DMS79 treated with DMSO at 0.1 percent for 48 hours (cell line): ENCODE results near the gene MROH9.
A peak's percentile ranks its signal among the peaks of the same experiment; 100 is the strongest.
"Not testable (repeated sequence)": the region's sequence is repeated elsewhere in the genome, so short reads cannot be mapped to it uniquely, and the experiment has no call there.

Experiments used
- DNase-seq: peaks from one replicate; lab custom pipeline; 2025; lab: John Stamatoyannopoulos, UW

The MROH9 gene, protein sequence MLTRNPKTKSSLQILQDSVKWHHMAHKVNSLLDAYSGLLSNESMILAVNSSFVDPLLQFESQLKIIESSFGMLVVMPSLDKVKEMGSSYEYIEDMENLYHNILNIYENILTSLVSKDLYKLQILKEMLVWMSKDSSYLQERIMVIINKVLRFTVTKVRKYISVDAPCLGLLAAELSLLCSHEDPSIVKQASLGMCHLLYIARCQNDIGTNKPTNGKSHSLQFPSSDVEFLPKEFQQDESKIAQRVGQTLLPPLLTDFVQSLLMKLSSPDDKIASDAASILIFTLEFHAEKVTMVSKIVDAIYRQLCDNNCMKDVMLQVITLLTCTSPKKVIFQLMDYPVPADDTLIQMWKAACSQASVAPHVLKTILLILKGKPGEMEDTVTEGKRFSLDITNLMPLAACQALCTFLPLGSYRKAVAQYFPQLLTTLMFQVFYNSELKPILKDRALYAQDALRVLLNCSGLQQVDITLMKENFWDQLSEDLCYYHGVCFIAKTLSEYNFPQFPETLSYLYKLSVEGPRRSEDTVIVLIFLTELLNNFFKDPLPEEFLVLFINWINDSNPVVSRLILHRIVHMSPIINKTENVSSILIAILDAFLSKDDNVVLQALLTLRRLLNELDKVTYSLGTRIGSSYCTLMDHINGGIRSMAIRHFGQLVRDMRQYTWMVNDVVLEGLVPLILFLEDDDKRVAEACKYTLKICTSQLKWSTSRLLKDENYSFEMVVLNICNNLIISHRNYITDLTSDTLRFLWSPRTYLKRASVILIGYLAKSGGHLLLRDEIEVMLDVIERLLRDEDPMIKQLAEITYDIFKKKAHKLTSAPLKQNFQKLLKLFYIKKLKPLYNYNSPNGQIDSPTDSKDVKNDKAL

DNA sequence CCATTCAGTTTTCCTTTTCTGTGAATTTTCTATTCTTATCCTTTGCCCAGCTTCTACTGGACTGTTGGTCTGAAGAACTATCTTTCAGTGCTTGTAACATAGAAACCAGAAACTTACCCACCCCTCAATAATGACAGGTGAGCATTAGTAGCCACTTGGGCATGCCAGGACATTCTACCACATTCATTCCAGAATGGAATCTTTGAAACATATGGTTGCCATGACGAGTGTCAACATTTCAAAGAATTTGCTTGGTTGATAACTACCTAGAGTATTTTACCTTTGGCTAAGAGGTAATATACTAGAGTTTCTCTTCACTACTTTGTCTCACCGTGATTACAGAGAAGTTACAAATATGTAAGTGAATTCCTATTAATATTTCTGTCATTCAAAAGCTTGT is at the start of gene MROH9:
TSS of gene MROH9 (plus strand) at position 304 of the 400 bp plus-strand sequence. CDS start 10,023 bp downstream, outside the sequence.
- DNase-seq = no peak

DNA sequence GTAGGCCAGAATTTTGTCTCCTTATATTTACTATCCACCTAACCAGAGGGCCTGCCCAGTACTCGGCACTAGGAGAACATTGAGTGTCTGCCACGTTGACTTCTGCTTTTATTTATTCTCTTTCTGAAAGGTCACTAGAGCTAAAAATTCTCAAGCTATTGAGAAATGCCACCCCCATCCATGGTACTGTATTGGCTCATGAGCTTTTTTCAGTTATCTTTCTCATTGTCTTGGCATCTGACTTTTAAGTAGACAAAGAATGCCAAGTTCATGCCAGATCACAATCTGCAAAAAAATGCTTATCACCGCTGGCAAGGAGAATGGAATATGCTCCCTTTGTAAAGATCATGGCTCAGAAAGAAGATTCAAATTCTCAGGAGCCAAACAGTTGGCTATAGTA is 49.8 kb upstream of the MROH9 start:
- DNase-seq = no peak

- no peak for DNase-seq
Measured at GRCh38 chr1:170886460-170886859, 48.9 kb upstream of the MROH9 start.

- DNase-seq = no peak
Measured at GRCh38 chr1:170887726-170888125, 47.6 kb upstream of the MROH9 start.

DNA sequence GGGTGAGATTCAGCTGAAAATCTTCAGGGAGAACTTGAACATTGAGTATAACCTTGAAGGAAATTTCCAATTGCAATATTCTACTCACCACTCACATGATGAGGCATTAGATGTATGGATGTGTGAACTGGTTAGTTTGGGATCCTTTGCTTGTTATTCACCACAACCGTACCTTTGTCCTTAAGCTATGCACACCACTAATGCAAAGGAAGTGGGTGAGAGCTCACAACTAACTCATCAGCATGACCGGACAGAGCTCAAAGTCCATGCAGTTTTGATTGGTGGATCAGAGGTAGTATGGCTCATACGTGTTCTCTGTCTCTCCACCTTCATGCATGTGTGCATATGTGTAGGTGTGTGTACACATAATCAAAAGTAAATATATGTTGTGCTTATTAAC is 43.5 kb upstream of the MROH9 start:
- no peak for DNase-seq

GRCh38 chr1:170893655-170894297 is 41.6 kb upstream of the MROH9 start:
- no peak for DNase-seq

- DNase-seq = no peak
Measured at GRCh38 chr1:170903961-170904360, 31.4 kb upstream of the MROH9 start.

DNA sequence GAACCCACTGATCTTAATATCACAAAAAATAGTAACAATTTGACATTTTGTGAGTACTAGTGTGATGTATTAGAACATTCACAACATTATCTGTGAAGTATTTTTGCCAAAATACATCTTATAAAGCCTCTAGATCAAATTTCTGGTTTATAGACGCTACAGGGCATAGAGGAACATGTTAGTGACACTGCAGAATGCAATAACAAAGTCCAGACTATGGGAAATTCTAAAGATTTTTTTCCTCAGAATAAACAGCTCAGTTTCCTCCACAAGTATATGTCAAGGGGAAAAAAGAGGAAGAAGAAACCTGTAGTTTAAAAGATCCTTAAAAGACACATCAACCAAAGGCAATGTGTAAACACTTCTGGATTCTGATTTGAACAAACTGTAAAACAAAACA is 26.4 kb upstream of the MROH9 start:
- DNase-seq = no peak

- DNase-seq = no peak
Measured at GRCh38 chr1:170910273-170910672, 25.1 kb upstream of the MROH9 start.

- DNase-seq = no peak
Measured at GRCh38 chr1:170917373-170917772, 18.0 kb upstream of the MROH9 start.

DNA sequence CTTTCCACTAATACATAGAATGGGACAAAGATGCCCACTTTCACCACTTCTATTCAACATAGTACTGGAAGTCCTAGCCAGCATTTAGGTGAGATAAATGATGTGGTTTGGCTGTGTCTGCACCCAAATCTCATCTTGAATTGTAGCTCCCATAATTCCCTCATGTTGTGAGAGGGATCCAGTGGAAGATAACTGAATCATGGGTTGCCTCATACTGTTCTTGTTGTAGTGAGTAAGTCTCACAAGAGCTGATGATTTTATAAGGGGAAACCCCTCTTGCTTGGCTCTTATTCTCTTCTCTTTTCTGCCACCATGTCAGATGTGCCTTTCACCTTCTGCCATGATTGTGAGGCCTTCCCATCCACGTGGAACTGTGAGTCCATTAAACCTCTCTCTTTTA is 10.7 kb upstream of the MROH9 start:
- DNase-seq = not testable (repeated sequence)

GRCh38 chr1:170927955-170928840 is 7.1 kb upstream of the MROH9 start:
- no peak for DNase-seq

DNA sequence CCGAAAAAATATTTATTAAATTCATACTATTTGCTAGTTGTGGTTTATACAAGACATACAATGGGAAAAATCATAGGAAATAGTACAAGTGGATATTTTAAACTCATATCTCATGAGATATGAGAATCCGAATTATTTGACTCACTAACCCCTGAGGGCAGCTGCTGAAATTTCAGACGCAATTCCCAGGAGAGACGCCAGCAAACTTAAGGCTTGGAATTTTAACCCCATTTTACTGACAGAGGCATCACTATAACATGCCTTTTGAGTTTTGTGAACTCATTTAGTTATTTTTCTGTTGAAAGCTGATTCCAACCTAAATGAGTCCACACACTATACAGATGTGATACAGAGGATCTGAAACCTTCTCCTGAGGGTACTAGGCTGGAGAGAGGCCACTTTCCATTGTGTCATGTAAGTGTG is 5.9 kb upstream of the MROH9 start:
- no peak for DNase-seq

DNA sequence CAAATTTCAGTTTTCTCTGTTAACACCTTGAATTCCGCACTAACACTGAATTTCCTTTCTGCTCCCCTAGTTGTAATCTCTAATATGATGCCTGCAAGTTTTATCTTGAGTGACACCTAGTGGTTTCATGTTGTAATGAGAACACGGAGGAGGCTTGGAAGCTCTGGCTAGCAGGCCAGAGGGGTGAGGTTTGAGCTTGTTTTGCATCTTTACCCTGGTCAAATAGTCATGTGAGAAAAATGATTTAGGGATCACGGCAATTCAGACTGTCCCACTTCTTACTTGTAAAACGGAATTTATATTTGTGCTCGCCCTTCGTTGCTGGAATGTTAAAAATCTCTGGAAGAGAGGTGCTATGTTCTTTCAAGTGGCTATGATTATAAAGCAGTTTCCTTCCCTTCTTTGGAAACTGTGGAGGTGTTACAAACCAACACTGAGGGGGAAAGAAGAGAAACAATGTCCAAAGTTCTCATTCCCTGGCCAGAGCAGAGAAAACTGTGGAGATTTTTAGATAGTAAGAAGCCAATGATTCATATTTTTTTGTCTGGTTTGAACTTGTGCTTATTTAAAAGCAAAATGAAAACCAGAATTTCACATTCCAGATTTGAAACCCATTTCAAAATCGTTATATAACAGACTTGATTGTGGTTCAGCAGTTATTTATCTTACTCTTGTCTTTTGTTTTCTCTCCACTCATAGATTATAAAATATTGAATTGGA is 5.3 kb upstream of the MROH9 start:
- DNase-seq = peak; percentile 32

DNA sequence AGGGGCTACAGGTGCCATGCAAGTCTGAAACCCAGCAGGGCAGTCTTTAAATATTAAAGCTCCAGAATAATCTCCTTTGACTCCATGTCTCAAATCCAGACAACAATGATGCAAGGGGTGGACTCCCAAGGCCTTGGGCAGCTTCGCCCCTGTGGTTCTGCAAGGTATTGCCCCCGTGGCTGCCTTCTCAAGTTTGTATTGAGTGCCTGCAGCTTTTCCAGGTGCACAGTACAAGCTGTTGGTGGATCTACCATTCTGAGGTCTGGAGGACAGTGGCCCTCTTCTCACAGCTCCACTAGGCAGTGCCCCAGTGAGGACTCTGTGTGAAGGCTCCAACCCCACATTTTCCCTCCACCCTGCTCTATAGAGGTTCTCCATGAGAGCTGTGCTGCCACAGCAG is 3.7 kb upstream of the MROH9 start:
- no peak for DNase-seq

DNA sequence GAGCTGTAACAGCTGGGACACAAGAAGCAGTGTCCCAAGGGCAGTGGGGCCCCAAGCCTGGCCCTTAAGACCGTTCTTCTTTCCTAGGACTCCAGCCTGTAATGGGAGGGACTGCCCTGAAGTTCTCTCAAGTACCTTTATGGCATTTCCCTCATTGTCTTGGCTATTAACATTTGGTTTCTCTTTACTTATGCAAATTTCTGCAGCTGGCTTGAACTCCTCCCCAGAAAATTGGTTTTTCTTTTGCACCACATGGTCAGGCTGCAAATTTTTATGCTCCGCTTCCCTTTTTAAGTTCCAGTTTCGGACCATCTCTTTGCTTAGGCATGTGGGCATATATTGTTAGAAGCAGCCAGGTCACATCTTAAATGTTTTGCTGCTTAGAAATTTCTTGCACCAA is 3.1 kb upstream of the MROH9 start:
- DNase-seq = no peak

- DNase-seq = no peak
Measured at GRCh38 chr1:170938281-170938680, 2.9 kb downstream of the MROH9 start.

GRCh38 chr1:170939476-170939875 is 4.1 kb downstream of the MROH9 start:
- no peak for DNase-seq

GRCh38 chr1:170951744-170952143 is 16.4 kb downstream of the MROH9 start:
- DNase-seq = not testable (repeated sequence)

GRCh38 chr1:170959385-170959784 is 24.1 kb downstream of the MROH9 start:
- DNase-seq = no peak

- DNase-seq = no peak
Measured at GRCh38 chr1:170964506-170964905, 29.2 kb downstream of the MROH9 start.
